Measurements from ENCODE around the gene GNPTG.

Gene GNPTG

GRCh38 chr16:1351582-1352362, at the start of gene GNPTG, which contains the start of gene TSR3:
GNPTG (plus strand) TSS chr16:1351931; CDS start chr16:1351966, 35 bp downstream.
TSR3 (minus strand) TSS chr16:1351878; CDS start chr16:1351804, 74 bp downstream.
- peak; percentile 80 for DNase-seq (ENCODE audit: low read depth)

DNA sequence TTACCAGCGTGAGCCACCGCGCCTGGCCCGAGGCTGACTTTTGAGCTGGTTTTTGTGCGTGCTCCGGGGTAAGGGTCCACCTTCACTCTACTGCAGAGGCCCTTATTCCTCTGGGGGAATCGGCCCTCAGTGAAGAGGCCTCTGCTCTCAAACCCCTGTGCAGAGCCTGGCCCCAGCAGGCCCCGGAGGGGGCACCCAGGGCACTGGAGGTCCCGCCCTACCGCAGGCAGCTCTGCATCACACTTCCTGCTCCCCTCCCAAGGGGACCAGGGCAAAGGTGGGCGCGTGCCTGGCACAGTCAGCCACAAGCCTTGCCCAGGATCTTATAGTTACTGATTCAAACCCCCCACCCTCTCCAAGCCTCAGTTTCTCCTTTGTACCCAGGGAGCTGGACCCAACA, 45.9 kb upstream of the GNPTG start:
- DNase-seq (ENCODE audit: low read depth): no peak

- no peak for DNase-seq (ENCODE audit: low read depth)
These were observed 45.4 kb upstream of the GNPTG start for GRCh38 chr16:1306334-1306733.

DNA sequence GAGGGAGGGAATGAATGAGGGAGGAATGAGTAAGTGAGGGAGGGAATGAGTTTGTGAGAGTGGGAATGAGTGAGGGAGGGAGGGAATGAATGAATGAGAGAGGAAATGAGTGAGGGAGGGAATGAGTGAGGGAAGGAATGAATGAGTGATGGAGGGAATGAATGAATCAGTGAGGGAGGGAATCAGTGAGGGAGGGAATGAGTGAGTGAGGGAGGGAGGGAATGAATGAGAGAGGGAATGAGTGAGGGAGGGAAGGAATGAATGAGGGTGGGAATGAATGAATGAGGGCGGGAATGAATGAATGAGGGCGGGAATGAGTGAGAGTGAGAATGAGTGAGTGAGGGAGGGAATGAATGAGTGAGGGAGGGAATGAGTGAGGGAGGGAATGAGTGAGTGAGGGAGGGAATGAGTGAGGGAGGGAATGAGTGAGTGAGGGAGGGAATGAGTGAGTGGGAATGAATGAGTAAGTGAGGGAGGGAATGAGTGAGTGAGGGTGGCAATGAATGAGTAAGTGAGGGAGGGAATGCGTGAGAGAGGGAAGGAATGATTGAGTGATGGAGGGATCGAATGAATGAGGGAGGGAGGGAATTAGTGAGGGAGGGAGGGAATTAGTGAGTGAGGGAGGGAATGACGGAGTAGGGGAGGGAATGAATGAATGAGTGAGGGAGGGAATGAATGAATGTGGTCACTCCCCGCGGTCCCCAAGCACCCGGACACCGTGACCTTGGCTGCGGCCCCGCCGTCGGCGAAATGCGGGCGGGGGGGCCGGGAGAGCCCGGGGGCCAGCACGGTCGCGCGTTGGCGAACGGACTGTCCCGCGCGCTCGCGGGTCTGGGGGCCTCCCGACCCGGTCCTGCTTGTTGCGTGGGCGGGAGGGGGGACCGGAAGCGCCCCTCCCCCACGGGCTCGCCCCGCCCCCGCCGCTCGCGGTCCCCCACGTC, 43.4 kb upstream of the GNPTG start:
- no peak for DNase-seq (ENCODE audit: low read depth)

- peak; percentile 92 for DNase-seq (ENCODE audit: low read depth)
These were observed 42.5 kb upstream of the GNPTG start, which contains the start of gene UBE2I for GRCh38 chr16:1308977-1309885. UBE2I (plus strand) TSS chr16:1309636; CDS start chr16:1314031, 4,395 bp downstream.

DNA sequence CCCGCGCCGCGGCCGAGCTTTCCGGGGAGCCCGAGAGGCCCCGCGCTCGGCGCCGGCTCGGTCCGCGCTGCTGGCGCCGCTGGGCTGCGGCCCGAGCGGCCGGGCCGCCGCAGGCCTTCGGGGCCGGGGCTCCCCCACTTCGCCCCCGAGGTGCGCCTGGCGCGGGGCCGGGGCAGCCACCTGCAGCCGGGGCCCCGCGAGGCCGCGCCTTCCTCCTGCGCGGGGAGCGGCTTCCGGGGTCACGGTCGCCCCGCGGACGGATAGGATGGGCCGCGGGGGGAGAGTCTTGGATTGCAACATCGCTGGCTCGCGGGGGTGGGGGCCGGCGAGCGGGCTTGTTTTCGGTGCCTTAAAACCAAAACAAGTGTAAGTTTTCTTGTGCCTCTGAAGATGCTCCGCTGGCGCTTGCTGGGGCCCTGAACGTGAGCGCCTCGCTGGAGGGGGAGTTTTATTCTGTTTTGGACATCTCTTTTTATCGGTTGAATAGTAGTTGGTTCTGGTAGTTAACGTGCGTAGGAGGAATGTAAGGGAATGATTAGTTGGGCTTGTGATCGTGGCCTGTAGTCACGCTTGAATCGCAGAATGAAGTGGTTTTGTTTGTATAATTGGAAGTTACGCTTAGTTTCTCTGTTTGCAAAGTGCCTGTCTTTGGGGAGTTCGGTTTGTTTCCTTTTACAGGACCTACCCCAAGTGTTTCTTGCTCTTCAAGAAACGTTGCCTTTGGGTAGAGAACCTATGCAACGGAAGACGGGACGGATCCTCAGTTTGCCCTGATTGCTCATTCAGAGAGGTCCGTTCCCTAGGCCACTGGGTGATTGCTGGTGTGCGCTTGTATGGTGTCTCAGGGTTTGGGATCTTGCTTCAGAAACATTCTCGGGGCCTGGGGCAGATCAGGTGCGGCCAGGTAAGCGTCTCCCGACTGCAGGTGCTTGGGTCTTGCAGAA, 41.6 kb upstream of the GNPTG start:
- peak; percentile 50 for DNase-seq (ENCODE audit: low read depth)

- DNase-seq (ENCODE audit: low read depth): no peak
These were observed 40.9 kb upstream of the GNPTG start for GRCh38 chr16:1310832-1311200.

GRCh38 chr16:1311212-1311737, 40.5 kb upstream of the GNPTG start:
- DNase-seq (ENCODE audit: low read depth): no peak

- DNase-seq (ENCODE audit: low read depth): no peak
These were observed 39.8 kb upstream of the GNPTG start for GRCh38 chr16:1311738-1312466.

- no peak for DNase-seq (ENCODE audit: low read depth)
These were observed 39.3 kb upstream of the GNPTG start for GRCh38 chr16:1312467-1312816.

- no peak for DNase-seq (ENCODE audit: low read depth)
These were observed 38.8 kb upstream of the GNPTG start for GRCh38 chr16:1312903-1313302.

GRCh38 chr16:1313721-1314369, 37.9 kb upstream of the GNPTG start:
- no peak for DNase-seq (ENCODE audit: low read depth)

- no peak for DNase-seq (ENCODE audit: low read depth)
These were observed 37.2 kb upstream of the GNPTG start for GRCh38 chr16:1314399-1315068.

GRCh38 chr16:1315081-1316032, 36.4 kb upstream of the GNPTG start:
- no peak for DNase-seq (ENCODE audit: low read depth)

GRCh38 chr16:1316033-1316405, 35.7 kb upstream of the GNPTG start:
- DNase-seq (ENCODE audit: low read depth): no peak

- DNase-seq (ENCODE audit: low read depth): no peak
These were observed 34.1 kb upstream of the GNPTG start for GRCh38 chr16:1317479-1318267.

DNA sequence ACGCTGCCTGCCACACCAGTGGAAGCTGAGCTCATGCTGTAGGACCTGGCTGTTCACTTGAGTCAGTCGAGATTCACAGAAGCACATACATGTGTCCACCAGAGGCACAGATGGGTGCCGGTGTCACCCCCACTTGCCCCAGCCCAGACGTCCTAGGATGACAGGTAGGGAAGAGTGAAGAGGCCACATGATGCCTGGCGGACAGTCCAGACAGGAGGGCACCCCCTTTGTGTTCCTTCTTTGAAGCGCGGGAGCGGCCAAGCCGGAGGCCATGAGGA, 33.5 kb upstream of the GNPTG start:
- no peak for DNase-seq (ENCODE audit: low read depth)
